RPMI8226 (cell line): ENCODE results near the gene AHRR.

ENCODE experiments used
- DNase-seq: peaks from one replicate; pipeline ENCODE4 v3.0.0-alpha.2; 2015

The AHRR gene

GRCh38 chr5:347712-348284 is 26.3 kb downstream of the AHRR start:
- no peak for DNase-seq

DNA sequence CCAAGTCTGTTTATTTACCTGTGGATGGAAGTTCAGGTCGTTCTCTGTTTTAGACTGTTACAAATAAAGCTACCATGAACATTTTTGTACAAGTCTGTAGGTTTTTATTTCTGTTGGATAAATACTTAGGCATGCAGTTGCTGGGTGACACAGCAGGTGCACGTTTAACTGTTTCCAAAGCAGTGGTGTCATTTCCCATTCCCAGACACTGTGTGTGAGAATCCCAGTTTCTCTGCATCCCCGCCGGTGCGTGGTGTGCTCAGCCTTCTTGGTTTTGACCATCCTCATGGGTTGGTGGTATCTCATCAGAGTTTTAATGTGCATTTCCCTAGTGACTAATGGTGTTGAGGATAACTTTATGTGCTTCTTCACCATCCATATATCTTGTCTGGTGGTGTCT is 27.2 kb downstream of the AHRR start:
- no peak for DNase-seq

DNA sequence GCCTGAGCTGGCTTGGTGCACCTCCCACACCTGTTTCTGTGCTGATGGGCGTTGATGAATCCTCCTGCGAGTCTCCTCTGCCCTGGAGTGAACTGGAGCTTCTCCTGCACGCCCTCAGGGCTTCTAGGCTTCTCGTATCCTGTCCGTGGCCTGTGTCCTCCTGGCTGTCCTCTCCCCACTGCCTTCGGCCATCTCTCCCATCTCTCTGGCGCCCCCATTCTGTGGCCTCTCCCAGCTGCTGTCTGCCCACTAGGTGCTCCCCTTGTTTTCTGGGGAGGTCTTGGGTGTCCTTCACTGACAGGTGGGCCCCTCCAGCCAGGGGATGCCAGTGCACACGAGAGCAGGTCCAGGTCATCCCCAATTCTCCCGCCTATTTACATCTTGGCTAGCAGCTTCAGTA is 28.8 kb downstream of the AHRR start:
- no peak for DNase-seq

GRCh38 chr5:351084-351920 is 29.8 kb downstream of the AHRR start:
- DNase-seq = no peak

- DNase-seq = no peak
Measured at GRCh38 chr5:351921-352245, 30.4 kb downstream of the AHRR start.

GRCh38 chr5:352639-353611 is 31.4 kb downstream of the AHRR start:
- DNase-seq = no peak

DNA sequence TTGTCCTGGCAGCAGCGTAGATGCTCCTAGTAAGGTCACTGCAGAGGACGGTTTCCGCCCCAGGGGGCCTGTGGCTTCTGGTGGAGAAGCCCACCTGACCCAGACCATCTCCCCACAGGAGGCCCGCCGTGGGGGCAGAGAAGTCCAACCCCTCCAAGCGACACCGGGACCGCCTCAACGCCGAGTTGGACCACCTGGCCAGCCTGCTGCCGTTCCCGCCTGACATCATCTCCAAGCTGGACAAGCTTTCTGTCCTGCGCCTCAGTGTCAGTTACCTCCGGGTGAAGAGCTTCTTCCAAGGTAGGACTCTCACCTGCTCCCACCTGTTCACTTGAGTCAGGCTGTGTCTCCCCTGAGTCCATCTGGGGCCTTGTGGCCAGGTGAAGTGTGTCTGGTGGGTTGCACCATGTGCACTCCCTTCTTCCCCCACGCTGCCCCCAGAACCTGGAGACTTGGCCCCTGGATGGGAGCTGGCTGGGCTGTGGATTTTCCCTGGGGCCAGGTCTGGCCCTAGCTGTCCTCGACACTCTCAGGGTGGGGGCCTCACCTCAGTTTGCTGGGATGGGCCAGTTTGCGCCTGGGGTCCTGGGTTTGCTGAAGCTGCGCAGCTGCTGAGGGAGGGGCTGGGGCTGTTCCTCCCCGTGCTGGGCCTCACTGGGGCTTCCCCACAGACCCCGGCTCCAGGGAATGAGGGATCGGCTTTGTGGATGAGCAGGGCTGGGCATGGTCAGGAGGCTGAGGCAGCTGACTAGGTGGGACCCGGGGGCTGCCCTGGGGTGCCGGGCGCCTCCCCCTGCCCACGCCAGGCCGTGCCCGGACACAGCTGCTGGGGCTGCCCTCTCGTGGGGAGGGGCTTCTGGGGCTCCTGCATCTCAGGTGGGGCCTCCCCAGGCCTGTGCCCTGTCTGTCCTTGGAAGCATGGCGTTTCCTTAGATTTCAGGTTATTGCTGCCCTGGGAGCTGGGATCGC is 32.4 kb downstream of the AHRR start:
- DNase-seq = no peak

- no peak for DNase-seq
Measured at GRCh38 chr5:354581-355378, 33.3 kb downstream of the AHRR start.

DNA sequence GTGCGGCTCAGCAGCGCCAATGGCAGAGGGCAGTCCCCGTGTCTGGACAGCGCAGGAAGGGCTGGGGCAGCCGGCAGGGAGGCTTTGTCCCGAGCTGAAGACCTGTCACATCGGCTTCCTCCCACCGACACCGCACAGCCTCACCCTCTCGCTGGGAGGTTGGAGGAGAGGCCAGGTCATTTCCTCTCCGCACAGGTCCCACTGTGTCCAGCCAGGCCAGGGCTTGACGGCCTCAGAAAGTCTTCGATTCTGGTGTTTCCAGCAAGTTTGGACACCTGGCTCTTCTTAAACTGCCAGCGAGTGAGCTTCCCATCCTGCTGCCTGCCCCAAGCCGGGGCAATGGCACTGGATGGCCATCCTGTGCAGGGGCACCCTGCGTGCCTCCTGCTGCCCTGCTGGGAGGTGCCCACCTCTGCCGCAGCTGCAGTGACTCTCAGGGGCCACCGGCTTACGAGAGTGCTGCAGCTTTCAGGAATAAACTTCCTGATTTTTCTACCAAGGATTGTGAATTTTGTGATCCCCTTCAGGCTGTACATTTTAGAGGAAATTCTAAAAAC is 33.9 kb downstream of the AHRR start:
- DNase-seq = no peak

- DNase-seq = no peak
Measured at GRCh38 chr5:355958-356357, 34.4 kb downstream of the AHRR start.

GRCh38 chr5:359301-359897 is 37.9 kb downstream of the AHRR start:
- DNase-seq = no peak

DNA sequence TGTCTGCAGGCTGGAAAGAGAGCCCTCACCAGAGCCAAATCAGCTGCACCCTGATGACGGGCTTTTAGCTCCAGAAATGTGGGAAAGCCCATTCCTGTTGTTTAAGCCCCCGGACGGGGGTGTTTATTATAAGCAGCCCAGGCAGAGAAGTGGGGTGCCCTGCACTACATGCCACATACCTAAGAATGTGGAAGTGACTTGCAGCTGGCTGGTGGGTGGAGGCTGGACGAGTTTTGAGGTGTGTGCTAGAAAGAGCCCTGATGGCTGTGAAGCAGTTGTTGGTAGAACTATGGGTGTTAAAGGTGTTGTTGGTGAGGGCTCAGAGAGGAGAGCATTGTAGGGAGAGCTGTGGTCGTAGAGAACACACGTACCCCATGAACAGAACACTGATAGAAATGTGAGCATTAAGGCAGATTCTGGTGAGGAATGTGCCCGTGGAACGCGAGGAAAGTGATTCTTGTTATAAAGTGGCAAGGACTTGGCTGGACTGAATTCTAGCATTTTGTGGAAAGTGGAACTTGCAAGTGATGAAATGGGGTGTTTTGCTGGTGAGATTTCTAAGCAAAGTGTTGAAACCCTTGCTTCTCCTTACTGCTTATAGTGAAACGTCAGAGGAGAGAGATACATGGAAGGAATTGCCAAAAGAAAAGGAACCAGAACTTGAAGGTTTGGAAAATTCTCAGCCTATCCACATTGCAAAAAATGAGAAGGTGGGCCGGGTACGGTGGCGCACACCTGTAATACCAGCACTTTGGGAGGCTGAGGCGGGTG is 38.9 kb downstream of the AHRR start:
- no peak for DNase-seq

DNA sequence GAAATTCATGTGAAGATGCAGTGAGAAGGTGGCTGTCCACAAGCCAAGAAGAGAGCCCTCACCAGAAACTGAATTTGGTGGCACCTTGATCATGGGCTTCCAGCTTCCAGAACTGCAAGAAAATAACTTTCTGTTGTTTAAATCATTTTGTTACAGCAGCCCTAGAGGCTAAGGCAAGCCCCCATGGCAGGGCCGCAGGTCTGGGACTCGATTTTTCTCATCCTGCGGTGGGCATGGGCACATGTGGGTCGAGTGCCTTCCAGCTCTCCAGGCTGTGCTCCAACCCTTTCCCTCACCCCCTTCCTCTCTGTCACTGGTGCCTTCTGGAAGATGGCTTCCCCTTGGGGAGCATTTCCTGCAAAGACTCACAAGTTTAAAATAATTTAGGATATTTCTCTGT is 40.7 kb downstream of the AHRR start:
- DNase-seq = no peak

DNA sequence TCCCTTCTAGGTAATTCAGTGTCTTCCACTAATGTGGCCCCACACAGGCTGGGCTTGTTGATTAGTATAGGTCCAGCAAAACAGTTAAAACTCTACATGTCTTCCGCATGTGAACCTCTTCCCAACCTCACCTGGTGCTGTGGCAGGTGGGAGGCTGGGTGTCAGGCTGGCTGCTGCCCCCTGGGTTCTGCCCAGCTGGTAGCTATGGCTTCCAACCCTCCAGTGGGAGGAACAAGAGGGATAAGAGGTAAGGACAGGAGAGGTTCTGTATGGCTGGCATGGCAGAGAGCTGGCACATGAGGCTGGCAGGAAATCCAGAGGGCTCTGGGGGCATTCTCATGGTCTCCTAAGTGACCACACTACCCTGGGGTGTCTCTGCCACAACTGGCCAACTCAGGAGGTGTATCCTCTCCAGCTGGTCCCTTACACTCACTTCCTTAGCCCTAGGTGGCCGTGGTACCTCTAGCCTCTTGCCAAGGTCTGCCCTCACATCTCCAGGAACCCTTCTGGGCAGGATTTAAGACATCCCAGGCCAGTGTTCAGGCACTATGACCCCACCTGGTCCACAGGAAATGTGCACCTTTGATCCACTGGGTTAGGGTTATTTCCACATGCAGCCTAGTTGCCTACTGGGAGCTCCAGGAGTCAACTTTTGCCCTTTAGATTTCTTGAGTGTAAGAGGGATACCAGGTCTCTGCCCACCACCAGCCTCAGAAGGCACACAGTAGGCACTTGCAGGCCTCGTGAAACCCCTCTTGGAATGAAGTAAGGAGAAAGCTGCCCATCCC is 41.7 kb downstream of the AHRR start:
- DNase-seq = no peak

- DNase-seq = no peak
Measured at GRCh38 chr5:364497-364896, 43.0 kb downstream of the AHRR start.

DNA sequence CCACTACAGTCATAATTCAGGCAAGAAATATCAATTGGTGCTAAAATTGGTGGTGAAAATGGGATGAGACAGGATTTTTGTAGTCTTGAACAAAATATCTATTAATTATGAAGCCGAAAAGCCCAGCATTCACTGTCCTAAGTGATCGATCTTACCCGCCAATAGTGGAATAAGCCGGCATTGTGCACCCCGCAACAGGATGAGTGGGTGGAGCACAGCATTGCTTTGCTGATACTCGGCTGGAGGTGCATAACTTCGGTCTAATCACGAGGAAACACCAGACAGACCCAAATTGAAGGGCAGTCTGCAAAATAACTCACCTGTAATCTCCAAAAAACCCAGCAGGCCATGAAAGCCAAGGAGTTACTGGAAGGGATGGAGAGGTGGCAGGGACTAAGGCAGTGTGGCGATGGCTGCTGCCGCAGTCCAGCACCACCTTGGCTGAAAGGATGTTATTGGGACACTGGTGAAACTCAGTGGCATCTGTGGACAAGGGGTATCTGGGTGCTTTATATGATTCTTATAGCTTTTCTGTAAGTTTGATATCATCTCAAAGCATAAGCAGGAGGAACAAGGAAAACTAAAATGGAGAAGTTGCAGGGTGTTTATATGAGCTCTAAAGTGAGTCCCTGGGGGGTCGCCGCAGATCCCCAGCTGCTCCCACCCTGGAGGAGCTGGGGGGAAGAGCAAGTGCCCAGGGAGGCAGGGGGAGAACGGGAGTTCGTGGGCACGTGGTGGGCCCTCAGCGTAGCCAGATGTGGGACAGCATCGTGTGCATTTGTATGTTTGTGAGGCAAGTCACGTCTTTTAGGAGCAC is 45.2 kb downstream of the AHRR start:
- DNase-seq = no peak

DNA sequence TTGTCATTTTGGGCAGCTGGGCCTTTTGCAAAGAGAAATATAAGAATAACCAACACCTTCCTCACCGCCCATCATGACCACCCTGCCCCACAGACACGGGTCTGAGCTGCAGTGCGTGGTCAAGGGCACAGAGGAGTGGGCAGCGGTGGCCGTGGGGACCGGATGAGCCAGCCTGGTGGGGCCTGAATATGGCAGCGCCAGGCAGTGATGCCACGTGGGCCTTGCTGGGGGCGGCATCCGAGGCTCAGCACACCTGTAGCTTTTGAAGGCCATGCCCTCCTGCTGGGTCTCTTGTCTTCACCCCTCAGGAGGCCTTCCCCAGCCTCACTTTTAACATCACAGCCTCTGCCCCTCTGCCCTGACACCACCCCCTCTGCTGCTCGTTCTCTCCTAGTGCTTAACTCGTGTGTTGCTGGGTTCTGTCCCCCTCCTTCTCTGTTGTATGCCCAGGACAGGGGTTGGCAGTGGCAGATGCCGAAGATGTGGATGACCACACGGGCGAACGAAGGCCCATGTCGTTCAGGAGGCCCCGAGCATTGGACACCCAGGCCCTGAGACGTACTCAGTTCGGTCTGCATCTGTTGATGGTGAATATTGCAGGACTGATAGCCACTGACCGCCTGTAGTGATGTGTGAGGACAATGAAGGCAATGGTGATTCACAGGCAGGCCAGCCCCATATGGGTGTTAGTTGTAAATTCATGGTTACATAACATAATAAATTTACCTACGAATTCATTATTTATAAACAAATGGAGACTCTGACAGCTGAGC is 46.0 kb downstream of the AHRR start:
- no peak for DNase-seq
